ENCODE results near the gene INTS6.

INTS6 gene

GRCh38 chr13:51396352-51396751 lies 56.5 kb downstream of the INTS6 start:
- H3F3A ChIP-seq (ENCODE audit: insufficient read depth, low read length), result no peaks in the 10 kb centered on the region
- H3K4me2 ChIP-seq (ENCODE audit: low read depth, low read length), result no peak overlapping the region
- no peaks in the 10 kb centered on the region for H3K4me1 ChIP-seq (ENCODE audit: low read length)
- TF ChIP-seq EZH2 (optimal IDR thresholded peaks at IDR 0.05; ENCODE audit: low read depth, low read length) (no peak), CTCF (IDR thresholded peaks at IDR 0.05; ENCODE audit: low read length) (no peak), EZH2phosphoT487 (IDR thresholded peaks at IDR 0.05; ENCODE audit: low read length) (no peak)
- no peak overlapping the region for H3K9ac ChIP-seq (ENCODE audit: low read length)
- no peaks in the 10 kb centered on the region for H3K27me3 ChIP-seq (replicated peaks; ENCODE audit: insufficient read depth, low read length)
- no peak overlapping the region for H2AFZ ChIP-seq (ENCODE audit: low read length)
- DNase-seq, result no peak
- H3K4me3 ChIP-seq (ENCODE audit: low read length), result no peak overlapping the region
- no peak overlapping the region for H3K27ac ChIP-seq (ENCODE audit: low read length)
- H3K36me3 ChIP-seq (replicated peaks; ENCODE audit: insufficient read depth, low read length), result no peaks in the 10 kb centered on the region
- peaks cover 42% of the 10 kb centered on the region for H3K79me2 ChIP-seq (ENCODE audit: low read length)
- H4K20me1 ChIP-seq (ENCODE audit: insufficient read depth, low read length), result no peaks in the 10 kb centered on the region
- no peaks in the 10 kb centered on the region for H3K9me2 ChIP-seq (replicated peaks; ENCODE audit: insufficient read depth, low read length)
- no peaks in the 10 kb centered on the region for H3K9me3 ChIP-seq (replicated peaks; ENCODE audit: insufficient read depth, low read length)

- Histone ChIP-seq H3K9me3 (replicated peaks; ENCODE audit: insufficient read depth, low read length) (no peaks in the 10 kb centered on the region), H3K9ac (ENCODE audit: low read length) (no peak overlapping the region), H3K4me2 (ENCODE audit: low read depth, low read length) (no peak overlapping the region), H4K20me1 (ENCODE audit: insufficient read depth, low read length) (no peaks in the 10 kb centered on the region), H3K27ac (ENCODE audit: low read length) (no peak overlapping the region), H3K4me1 (ENCODE audit: low read length) (no peaks in the 10 kb centered on the region), H3K36me3 (replicated peaks; ENCODE audit: insufficient read depth, low read length) (no peaks in the 10 kb centered on the region), H3K79me2 (ENCODE audit: low read length) (peaks cover 36% of the 10 kb centered on the region), H3K9me2 (replicated peaks; ENCODE audit: insufficient read depth, low read length) (no peaks in the 10 kb centered on the region), H2AFZ (ENCODE audit: low read length) (no peak overlapping the region), H3F3A (ENCODE audit: insufficient read depth, low read length) (no peaks in the 10 kb centered on the region), H3K27me3 (replicated peaks; ENCODE audit: insufficient read depth, low read length) (no peaks in the 10 kb centered on the region), H3K4me3 (ENCODE audit: low read length) (no peak overlapping the region)
- DNase-seq, result no peak
- TF ChIP-seq CTCF (IDR thresholded peaks at IDR 0.05; ENCODE audit: low read length) (no peak), EZH2phosphoT487 (IDR thresholded peaks at IDR 0.05; ENCODE audit: low read length) (no peak), EZH2 (optimal IDR thresholded peaks at IDR 0.05; ENCODE audit: low read depth, low read length) (no peak)
Measured at GRCh38 chr13:51394724-51395123, 58.1 kb downstream of the INTS6 start.

- H3K9me2 ChIP-seq (replicated peaks; ENCODE audit: insufficient read depth, low read length), result no peaks in the 10 kb centered on the region
- no peaks in the 10 kb centered on the region for H3K4me1 ChIP-seq (ENCODE audit: low read length)
- no peak overlapping the region for H3K4me3 ChIP-seq (ENCODE audit: low read length)
- DNase-seq, result no peak
- no peaks in the 10 kb centered on the region for H3K27me3 ChIP-seq (replicated peaks; ENCODE audit: insufficient read depth, low read length)
- H3F3A ChIP-seq (ENCODE audit: insufficient read depth, low read length), result no peaks in the 10 kb centered on the region
- H3K9me3 ChIP-seq (replicated peaks; ENCODE audit: insufficient read depth, low read length), result no peaks in the 10 kb centered on the region
- no peaks in the 10 kb centered on the region; the same call in 1 of the 2 replicates for H3K79me2 ChIP-seq (ENCODE audit: low read length)
- H4K20me1 ChIP-seq (ENCODE audit: insufficient read depth, low read length), result no peaks in the 10 kb centered on the region
- H2AFZ ChIP-seq (ENCODE audit: low read length), result no peak overlapping the region
- TF ChIP-seq EZH2 (optimal IDR thresholded peaks at IDR 0.05; ENCODE audit: low read depth, low read length) (no peak), CTCF (IDR thresholded peaks at IDR 0.05; ENCODE audit: low read length) (no peak), EZH2phosphoT487 (IDR thresholded peaks at IDR 0.05; ENCODE audit: low read length) (no peak)
- no peak overlapping the region for H3K4me2 ChIP-seq (ENCODE audit: low read depth, low read length)
- no peaks in the 10 kb centered on the region for H3K36me3 ChIP-seq (replicated peaks; ENCODE audit: insufficient read depth, low read length)
- no peak overlapping the region for H3K9ac ChIP-seq (ENCODE audit: low read length)
- no peak overlapping the region for H3K27ac ChIP-seq (ENCODE audit: low read length)
Measured at GRCh38 chr13:51385114-51385513, 67.7 kb downstream of the INTS6 start.
